HFF-Myc (cell line): ENCODE measurements around the gene POU5F2.

Experiments used
- DNase-seq: peaks from one replicate; pipeline ENCODE4 v3.0.0-alpha.2; 2011; ENCODE audit warnings: low read depth; ENCODE audit errors: extremely low read depth
- H3K4me3 ChIP-seq: replicated peaks from 2 replicates; pipeline ENCODE4 v1.5.1; 2011; ENCODE audit warnings: low read depth, mild to moderate bottlenecking, control low read depth, low read length
- CTCF ChIP-seq: IDR thresholded peaks from 2 replicates; pipeline ENCODE4 v1.5.1; 2012; ENCODE audit warnings: mild to moderate bottlenecking, low read depth, low read length, control low read depth; ENCODE audit errors: missing control alignments

Gene POU5F2

GRCh38 chr5:93704996-93705395, 36.4 kb downstream of the POU5F2 start:
- TF ChIP-seq CTCF, result no peak
- no peak overlapping the region for H3K4me3 ChIP-seq
- DNase-seq, result no peak

- DNase-seq, result no peak
- no peak for TF ChIP-seq CTCF
- H3K4me3 ChIP-seq, result no peak overlapping the region
Measured at GRCh38 chr5:93691997-93692396, 49.4 kb downstream of the POU5F2 start.
